ENCODE results near the gene LIPC.
A peak's percentile ranks its signal among the peaks of the same experiment; 100 is the strongest.

The LIPC gene

GRCh38 chr15:58458076-58458475, 26.3 kb downstream of the LIPC start:
- DNase-seq (ENCODE audit: low spot score) = no peak

GRCh38 chr15:58459045-58459444, 27.3 kb downstream of the LIPC start:
- no peak for DNase-seq (ENCODE audit: low spot score)

- DNase-seq (ENCODE audit: low spot score) = no peak
Measured at GRCh38 chr15:58459560-58459959, 27.8 kb downstream of the LIPC start.

GRCh38 chr15:58460116-58460790, 28.5 kb downstream of the LIPC start:
- DNase-seq (ENCODE audit: low spot score) = no peak

GRCh38 chr15:58460872-58461271, 29.1 kb downstream of the LIPC start:
- DNase-seq (ENCODE audit: low spot score) = no peak

GRCh38 chr15:58462547-58462946, 30.8 kb downstream of the LIPC start:
- DNase-seq (ENCODE audit: low spot score) = no peak

DNA sequence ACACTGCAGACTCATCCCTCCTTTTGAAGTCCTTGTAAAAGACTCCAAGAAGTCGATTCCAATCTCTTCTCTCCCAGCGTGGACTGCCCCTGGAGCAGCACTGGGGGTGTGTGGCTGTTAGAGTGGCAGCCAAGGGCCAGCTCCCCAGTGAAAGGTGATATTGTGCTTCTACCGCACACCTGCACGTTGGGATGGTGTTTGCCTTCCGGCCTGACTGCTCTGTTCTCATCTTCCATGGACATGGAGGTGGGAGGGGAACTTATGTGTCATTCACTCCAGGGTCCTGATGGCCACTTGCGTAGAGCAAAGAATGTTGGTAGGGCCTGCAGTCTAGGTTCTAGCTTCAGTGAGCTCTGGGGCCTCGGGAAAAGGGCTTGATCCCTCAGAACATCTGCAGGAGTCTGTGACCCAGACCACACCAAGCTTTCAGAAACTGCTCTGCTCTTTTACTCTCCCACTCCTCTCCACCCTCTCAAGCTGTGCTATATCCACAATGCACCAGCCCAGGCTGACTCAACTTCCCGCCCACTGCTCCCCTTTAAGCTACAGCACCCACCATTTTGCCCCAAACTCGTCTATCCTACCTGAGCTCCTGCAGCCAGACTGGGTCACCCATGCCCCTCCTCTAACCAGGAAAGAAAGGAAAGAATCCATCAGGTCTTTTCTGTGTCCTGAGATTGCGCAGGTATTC, 31.3 kb downstream of the LIPC start:
- no peak for DNase-seq (ENCODE audit: low spot score)

GRCh38 chr15:58463815-58464650, 32.2 kb downstream of the LIPC start:
- DNase-seq (ENCODE audit: low spot score) = no peak

DNA sequence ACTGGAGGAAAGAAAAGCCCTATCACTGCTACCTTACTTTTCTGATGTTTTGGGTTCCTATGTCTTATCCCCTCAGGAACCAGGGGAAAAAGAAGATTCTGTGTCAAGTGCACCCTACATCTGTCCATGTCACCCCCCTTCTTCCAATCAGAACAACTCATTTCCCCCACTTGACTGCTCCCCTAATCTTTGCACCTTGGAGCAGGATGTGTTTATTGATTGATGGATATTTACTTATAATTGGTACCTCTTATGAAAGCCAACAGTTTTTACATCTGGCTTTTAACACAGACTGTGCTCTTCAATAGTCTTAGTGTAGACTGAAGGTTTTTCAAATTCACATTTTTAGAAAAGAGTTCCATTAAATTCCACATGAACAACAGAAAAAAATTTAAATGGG, 33.3 kb downstream of the LIPC start:
- no peak for DNase-seq (ENCODE audit: low spot score)

DNA sequence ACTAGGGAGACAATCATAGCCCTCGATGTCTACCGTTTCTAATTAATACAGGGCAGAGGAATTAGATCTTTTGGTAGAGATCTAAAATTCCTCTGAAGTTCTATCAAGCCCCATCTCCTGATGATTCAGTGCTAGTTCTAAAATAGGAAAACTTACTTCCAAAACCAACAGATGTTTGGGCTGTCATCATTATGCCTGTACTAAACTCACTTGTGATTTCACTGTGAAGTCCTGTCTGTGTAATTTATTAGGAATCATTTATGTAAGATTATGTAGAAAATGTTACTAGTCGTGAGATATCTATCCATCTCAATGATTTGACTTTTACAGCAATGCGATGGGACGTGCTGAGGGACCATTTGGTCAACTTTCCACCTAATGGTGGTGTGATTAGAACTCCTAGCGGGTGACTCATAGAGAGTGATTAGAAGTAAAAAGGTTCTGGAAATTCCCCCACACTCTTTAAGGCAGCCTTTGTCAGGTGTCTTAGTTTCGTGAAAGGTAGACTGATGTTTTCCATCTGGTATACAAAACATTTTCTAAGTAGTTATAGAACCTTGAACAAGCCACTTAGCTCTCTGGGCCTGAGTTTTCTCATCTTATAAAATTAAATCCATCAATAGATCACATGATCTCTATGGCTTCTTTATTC, 34.2 kb downstream of the LIPC start:
- DNase-seq (ENCODE audit: low spot score) = peak; percentile 45

DNA sequence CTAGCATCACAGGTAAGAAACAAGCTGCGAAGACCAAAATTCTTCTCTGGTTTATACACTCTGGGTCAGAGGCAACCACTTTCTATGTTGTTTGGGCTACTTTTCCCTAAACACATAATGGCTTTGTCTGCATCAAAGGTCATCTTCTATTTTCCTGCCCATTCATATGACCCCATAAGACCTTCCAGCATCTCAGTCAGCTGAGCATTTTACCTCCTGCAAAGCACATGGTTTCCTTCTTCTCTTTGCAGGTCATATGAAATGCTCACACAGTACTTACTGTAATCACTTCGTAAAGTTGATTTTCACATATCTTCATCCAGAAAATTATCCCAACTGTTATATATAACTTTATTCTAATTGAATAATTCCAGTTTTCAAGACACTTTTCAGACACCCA, 34.8 kb downstream of the LIPC start:
- DNase-seq (ENCODE audit: low spot score) = no peak

GRCh38 chr15:58467121-58467721, 35.4 kb downstream of the LIPC start:
- no peak for DNase-seq (ENCODE audit: low spot score)

GRCh38 chr15:58467722-58468423, 36.1 kb downstream of the LIPC start:
- no peak for DNase-seq (ENCODE audit: low spot score)

DNA sequence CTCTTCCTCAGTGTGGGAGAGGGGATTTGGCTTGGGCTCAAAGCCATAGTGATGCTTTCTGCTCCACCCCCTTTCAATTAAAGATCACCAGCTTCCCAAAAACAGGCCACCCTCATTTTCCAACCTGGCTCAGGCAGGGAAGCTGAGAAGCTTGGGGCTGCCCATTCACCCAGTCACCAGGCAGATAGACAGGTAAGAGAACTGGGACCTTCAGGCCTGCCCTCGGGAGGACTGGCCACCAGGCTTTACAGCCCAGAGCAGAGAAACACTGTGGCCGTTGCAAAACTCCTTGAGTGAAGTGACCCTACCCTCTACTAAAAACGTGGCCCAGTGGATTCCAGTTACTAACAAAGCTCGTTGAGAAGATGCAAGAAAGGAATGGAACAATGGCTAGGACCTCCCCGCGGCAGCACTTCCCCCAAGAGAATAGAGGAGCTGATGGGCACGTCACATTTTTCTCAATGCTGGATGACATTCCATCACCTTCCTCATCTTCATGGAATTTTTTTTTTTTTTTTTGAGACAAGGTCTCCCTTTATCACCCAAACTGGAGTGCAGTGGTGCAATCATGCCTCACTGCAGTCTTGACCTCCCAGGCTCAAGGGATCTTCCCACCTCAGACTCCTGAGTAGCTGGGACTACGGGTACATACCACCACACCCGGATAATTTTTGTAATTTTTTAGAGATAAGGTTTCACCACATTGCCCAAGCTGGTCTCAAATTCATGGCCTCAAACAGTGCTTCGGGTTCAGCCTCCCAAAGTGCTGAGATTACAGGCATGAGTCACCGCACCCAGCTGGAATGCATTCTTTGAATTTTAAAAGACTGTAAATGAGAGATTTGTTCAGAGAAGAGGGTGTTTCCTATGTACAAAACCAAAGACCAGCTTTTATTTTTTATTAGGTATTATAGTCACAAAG, 37.9 kb downstream of the LIPC start:
- peak; percentile 54 for DNase-seq (ENCODE audit: low spot score)

- no peak for DNase-seq (ENCODE audit: low spot score)
Measured at GRCh38 chr15:58471348-58471747, 39.6 kb downstream of the LIPC start.

DNA sequence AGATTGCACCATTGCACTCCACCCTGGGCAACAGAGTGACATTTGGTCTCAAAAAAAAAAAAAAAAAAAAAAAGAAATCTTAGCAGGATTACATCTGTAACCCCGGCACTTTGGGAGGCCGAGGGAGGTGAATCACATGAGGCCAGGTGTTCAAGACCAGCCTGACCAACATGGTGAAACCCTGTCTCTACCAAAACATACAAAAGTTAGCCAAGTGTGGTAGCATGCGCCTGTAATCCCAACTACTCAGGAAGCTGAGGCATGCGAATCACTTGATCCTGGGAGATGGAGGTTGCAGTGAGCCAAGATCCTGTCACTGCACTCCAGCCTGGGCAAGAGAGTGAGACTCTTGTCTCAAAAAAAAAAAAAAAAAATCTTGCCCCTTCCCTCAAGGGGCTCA, 40.4 kb downstream of the LIPC start:
- DNase-seq (ENCODE audit: low spot score) = no peak

GRCh38 chr15:58472821-58473581, 41.2 kb downstream of the LIPC start:
- DNase-seq (ENCODE audit: low spot score) = no peak

GRCh38 chr15:58473724-58474123, 41.9 kb downstream of the LIPC start:
- DNase-seq (ENCODE audit: low spot score) = peak; percentile 42

DNA sequence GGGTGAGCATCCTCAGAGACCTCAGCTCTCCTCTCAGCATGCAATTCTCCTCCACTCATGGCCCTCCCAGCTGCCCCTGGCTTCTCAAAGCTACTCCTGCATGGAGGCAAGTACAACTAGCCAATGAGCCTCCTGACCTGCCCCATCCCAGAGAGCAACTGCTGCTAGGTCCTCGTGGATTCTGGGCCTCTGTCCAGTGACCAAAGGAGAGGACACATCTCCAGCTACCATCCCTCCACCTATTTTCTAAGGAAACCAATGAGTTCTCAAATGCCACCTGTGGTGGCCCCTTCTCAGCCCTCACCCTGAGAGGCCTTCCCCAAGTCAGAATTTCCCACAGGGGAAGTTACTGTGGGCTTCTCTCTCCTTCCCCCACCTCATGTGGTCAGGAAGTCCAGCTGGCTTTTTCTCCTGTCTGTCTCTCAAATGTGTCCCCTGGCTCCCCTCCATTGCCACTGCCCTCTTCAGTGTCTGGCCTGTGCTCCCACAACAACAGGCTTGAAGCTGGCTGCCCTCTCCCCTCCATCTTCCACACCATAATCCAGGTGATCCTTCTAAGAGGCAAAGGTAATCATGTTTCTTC, 43.0 kb downstream of the LIPC start:
- no peak for DNase-seq (ENCODE audit: low spot score)

Measured in AG08395 (cell line).